ENCODE measurements around the gene HTR6.

DNA sequence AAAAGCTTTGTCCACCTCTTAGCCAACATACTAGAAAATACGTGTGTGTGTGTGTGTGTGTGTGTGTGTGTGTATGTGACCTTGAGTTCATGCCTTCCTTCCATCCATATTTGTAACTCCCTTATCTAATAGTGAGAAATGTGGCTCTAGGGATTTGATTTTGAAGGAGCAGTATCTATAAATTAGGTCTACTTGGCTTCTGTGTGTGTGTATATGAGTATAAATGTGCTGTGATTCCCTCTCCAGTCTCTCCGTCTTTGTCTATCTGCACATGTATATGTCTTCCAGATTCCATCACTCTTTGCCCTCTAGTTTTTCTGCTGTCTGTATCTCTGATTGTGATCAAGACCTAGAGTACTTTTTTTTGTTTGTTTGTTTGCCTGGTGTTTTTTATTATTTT, 32.5 kb upstream of the HTR6 start:
- no peak for TF ChIP-seq POLR2A (IDR thresholded peaks at IDR 0.05)
- TF ChIP-seq, protein P1, sequence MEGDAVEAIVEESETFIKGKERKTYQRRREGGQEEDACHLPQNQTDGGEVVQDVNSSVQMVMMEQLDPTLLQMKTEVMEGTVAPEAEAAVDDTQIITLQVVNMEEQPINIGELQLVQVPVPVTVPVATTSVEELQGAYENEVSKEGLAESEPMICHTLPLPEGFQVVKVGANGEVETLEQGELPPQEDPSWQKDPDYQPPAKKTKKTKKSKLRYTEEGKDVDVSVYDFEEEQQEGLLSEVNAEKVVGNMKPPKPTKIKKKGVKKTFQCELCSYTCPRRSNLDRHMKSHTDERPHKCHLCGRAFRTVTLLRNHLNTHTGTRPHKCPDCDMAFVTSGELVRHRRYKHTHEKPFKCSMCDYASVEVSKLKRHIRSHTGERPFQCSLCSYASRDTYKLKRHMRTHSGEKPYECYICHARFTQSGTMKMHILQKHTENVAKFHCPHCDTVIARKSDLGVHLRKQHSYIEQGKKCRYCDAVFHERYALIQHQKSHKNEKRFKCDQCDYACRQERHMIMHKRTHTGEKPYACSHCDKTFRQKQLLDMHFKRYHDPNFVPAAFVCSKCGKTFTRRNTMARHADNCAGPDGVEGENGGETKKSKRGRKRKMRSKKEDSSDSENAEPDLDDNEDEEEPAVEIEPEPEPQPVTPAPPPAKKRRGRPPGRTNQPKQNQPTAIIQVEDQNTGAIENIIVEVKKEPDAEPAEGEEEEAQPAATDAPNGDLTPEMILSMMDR (IDR thresholded peaks at IDR 0.05) = no peak

Measured in uterus (tissue), 2 donors.